H1 (cell line): Measurements from ENCODE around the gene CDC42EP5. TPM values are rescaled to one million over a fixed set of nuclear protein-coding genes. Genes with fewer than 3 reads are reported as not detected.

Source experiments
- KDM4A ChIP-seq: IDR thresholded peaks from one replicate; pipeline ENCODE4 v1.7.1; 2012; ENCODE audit warnings: low read depth, mild to moderate bottlenecking, moderate library complexity, low read length, inconsistent platforms; ENCODE audit not compliant: severe bottlenecking
- POU5F1 ChIP-seq: IDR thresholded peaks from 2 replicates; pipeline ENCODE4 v1.6.1; 2011; ENCODE audit warnings: low read depth, mild to moderate bottlenecking, low read length, moderate library complexity
- RBBP5 ChIP-seq: IDR thresholded peaks from 2 replicates; pipeline ENCODE4 v1.7.1; 2012; ENCODE audit warnings: low read depth, mild to moderate bottlenecking, inconsistent platforms, low read length, moderate library complexity, borderline replicate concordance
- RXRA ChIP-seq: IDR thresholded peaks from 2 replicates; pipeline ENCODE4 v1.6.1; 2011; ENCODE audit warnings: low read depth, mild to moderate bottlenecking, low read length, moderate library complexity; ENCODE audit not compliant: insufficient read depth
- SAP30 ChIP-seq: fragments of 300-600 bp; sonication (generic); IDR thresholded peaks from 2 replicates; pipeline ENCODE4 v1.7.1; 2012; ENCODE audit warnings: low read length, moderate library complexity, mild to moderate bottlenecking, inconsistent platforms; ENCODE audit not compliant: insufficient read depth, insufficient replicate concordance
- polyA plus RNA-seq, 7 experiments: library from polyadenylated mRNA; depleted of rRNA in 3 of 7; stranded (reverse) in 5 of 7; unstranded in 2 of 7; fragments of >200 nt in 5 of 7; fragments of 200-250 nt in 2 of 7; gene quantifications; 1 replicate in 5 of 7; 2 replicates in 1 of 7; 4 replicates in 1 of 7; pipeline versions ENCODE4 v1.2.1 to v1.2.3, GENCODE V29; 2011 to 2013; ENCODE audit warnings: missing spikeins in 2 of 7, mixed read lengths in 2 of 7
- total RNA-seq: library from RNA; stranded (reverse); fragmentation: NEBNext Ultra II Directional; extraction: Animal tissue kit (Norgen Biotek cat#: 25700); gene quantifications from 2 replicates; pipeline ENCODE4 v1.2.1, GENCODE V29; 2021
- TF ChIP-seq, protein P1 (sequence below): IDR thresholded peaks from 2 replicates; pipeline ENCODE4 v1.6.1; 2012; ENCODE audit warnings: low read length, inconsistent platforms

Gene CDC42EP5
- total and polyA plus RNA-seq, 2 of the 8 experiments (the other 6 are each of a cell fraction or from before 2014, with no cell fraction given): 1.8 to 2.1 TPM

DNA sequence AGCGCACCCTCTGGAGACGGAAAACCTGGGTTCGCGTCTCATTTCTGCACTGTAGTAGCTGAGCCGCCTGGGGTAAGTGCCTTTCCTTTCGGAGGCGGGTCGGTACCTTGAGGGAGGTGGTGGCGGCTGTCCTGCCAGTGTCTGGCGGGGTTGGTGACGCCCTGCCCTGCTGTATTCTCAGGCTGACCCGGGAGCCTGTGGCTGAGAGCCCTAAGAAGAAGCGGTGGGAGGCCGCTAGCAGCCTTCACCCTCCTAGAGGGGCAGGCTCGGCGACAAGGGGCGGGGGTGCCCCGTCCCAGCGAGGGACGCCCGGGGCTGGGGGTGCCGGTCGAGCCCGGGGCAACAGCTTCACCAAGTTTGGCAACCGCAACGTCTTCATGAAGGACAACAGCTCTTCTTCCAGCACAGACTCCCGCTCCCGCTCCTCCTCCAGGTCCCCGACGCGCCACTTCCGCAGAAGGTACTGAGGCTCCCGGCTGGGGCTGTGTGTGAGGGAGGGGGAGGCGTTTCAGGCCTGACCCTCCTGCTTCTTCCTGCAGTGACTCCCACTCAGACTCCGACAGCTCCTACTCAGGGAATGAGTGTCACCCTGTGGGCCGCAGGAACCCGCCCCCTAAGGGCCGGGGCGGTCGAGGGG is 17.2 kb downstream of the CDC42EP5 start (continued):
- TF ChIP-seq RXRA (no peak), SAP30 (no peak), POU5F1 (no peak), RBBP5 (no peak), KDM4A (no peak)
- TF ChIP-seq, protein P1, sequence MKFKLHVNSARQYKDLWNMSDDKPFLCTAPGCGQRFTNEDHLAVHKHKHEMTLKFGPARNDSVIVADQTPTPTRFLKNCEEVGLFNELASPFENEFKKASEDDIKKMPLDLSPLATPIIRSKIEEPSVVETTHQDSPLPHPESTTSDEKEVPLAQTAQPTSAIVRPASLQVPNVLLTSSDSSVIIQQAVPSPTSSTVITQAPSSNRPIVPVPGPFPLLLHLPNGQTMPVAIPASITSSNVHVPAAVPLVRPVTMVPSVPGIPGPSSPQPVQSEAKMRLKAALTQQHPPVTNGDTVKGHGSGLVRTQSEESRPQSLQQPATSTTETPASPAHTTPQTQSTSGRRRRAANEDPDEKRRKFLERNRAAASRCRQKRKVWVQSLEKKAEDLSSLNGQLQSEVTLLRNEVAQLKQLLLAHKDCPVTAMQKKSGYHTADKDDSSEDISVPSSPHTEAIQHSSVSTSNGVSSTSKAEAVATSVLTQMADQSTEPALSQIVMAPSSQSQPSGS: no peak
